K562 (cell line): ENCODE measurements around the gene VWC2L. TPM values are rescaled to one million over a fixed set of nuclear protein-coding genes. Genes with fewer than 3 reads are reported as not detected.

Source experiments
- ATAC-seq: fragments of 200-7000 bp; cut with Tn5 transposase; 3 replicates; pipeline ENCODE4 v1.9.1; 2020; ENCODE audit warnings: moderate library complexity
- BruUV-seq: library from RNA; stranded (reverse); fragments of 400-500 nt; replicated peaks from 2 replicates; lab custom pipeline; 2021; lab: Mats Ljungman, UMichigan
- CTCF ChIA-PET: fragments of 300-600 bp; formaldehyde crosslinking; extraction: SDS; loops from one replicate; lab custom pipeline; 2021; ENCODE audit warnings: low intra/inter-chr PET ratio; lab: Yijun Ruan, JAX
- POLR2A ChIA-PET: fragments of 300-600, 350-650 bp; sonication (Branson Sonifier 250); formaldehyde crosslinking; extraction: SDS; loops from one replicate; lab custom pipeline; 2021; ENCODE audit warnings: antibody characterized with exemption, inconsistent platforms; lab: Yijun Ruan, JAX
- DNase-seq, 4 experiments: peaks; one replicate each; pipeline versions ENCODE4 v3.0.0 to v3.0.0-alpha.2; 2011 to 2018; ENCODE audit warnings: low spot score in 3 of 4, mixed read lengths in 3 of 4; ENCODE audit errors: extremely low read depth in 1 of 4
- FAIRE-seq: peaks from 2 replicates; lab custom pipeline; 2011; peaks lifted over from hg19 to GRCh38; lab: Jason Lieb, UNC
- H2AFZ ChIP-seq: 2 replicates; pipeline ENCODE4 v1.6.0; 2011; ENCODE audit warnings: low read depth, low read length, control low read depth, inconsistent platforms
- H3K27ac ChIP-seq: fragments of 200-600 bp; 3 replicates; pipeline ENCODE4 v1.8.0; 2011; ENCODE audit warnings: low read depth, mild to moderate bottlenecking, control low read depth, inconsistent platforms, low read length, moderate library complexity, mixed read lengths; ENCODE audit errors: extremely low read depth
- H3K27me3 ChIP-seq, 2 experiments: fragments of 300-600 bp in 1 of 2; 2 replicates in 1 of 2; 3 replicates in 1 of 2; pipeline versions ENCODE4 v1.6.0 to v1.8.0; 2011; ENCODE audit warnings: inconsistent platforms in 2 of 2, low read length in 2 of 2, mild to moderate bottlenecking in 1 of 2, mixed read lengths in 1 of 2, moderate library complexity in 1 of 2; ENCODE audit not compliant: control insufficient read depth in 2 of 2, insufficient read depth in 2 of 2
- H3K36me3 ChIP-seq: fragments of 300-600 bp; 3 replicates; pipeline ENCODE4 v1.8.0; 2011; ENCODE audit warnings: mild to moderate bottlenecking, low read length, inconsistent platforms; ENCODE audit not compliant: control insufficient read depth, insufficient read depth
- H3K4me1 ChIP-seq, 2 experiments: fragments of 200-600 bp in 1 of 2; replicated peaks in 1 of 2; 2 replicates in 1 of 2; 3 replicates in 1 of 2; pipeline versions ENCODE4 v1.5.1 to v1.8.0; 2011; ENCODE audit warnings: inconsistent platforms in 2 of 2, low read length in 2 of 2, mild to moderate bottlenecking in 1 of 2, mixed read lengths in 1 of 2, moderate library complexity in 1 of 2; ENCODE audit not compliant: control insufficient read depth in 2 of 2, insufficient read depth in 2 of 2
- H3K4me2 ChIP-seq: 2 replicates; pipeline ENCODE4 v1.6.1; 2011; ENCODE audit warnings: low read length, control low read depth, inconsistent platforms, mixed read lengths; ENCODE audit not compliant: insufficient read depth
- H3K4me3 ChIP-seq: fragments of 200-600 bp; sonication (generic), shearing (Covaris generic); 2 replicates; pipeline ENCODE4 v1.5.1; 2016; ENCODE audit warnings: control low read depth, inconsistent platforms
- H3K79me2 ChIP-seq: fragments of 200-600 bp; 3 replicates; pipeline ENCODE4 v1.8.0; 2011; ENCODE audit warnings: low read length, inconsistent platforms; ENCODE audit not compliant: control insufficient read depth, insufficient read depth
- H3K9ac ChIP-seq, 2 experiments: 2 replicates each; pipeline versions ENCODE4 v1.6.0 to v1.6.1; 2011; ENCODE audit warnings: low read depth in 2 of 2, low read length in 2 of 2, control low read depth in 1 of 2, inconsistent platforms in 1 of 2, mild to moderate bottlenecking in 1 of 2, mixed read lengths in 1 of 2; ENCODE audit not compliant: insufficient read depth in 1 of 2
- H3K9me1 ChIP-seq: one replicate; pipeline ENCODE4 v1.6.0; 2011; ENCODE audit warnings: inconsistent platforms, mild to moderate bottlenecking, low read length, moderate library complexity; ENCODE audit not compliant: control insufficient read depth, insufficient read depth
- H3K9me3 ChIP-seq: replicated peaks from 2 replicates; pipeline ENCODE4 v1.5.1; 2011; ENCODE audit warnings: low read depth, low read length, inconsistent platforms; ENCODE audit not compliant: control insufficient read depth, insufficient read depth
- H4K20me1 ChIP-seq: replicated peaks from 2 replicates; pipeline ENCODE4 v1.6.1; 2011; ENCODE audit warnings: low read length, inconsistent platforms, mixed read lengths; ENCODE audit not compliant: control insufficient read depth, insufficient read depth
- BCOR ChIP-seq: fragments of 450-650 bp; IDR thresholded peaks from 2 replicates; pipeline ENCODE4 v1.6.1; 2016
- CEBPB ChIP-seq: fragments of 450-650 bp; IDR thresholded peaks from 2 replicates; pipeline ENCODE4 v1.6.1; 2016; ENCODE audit warnings: missing genetic modification characterization, missing compliant biosample characterization
- CHD4 ChIP-seq: fragments of 200-600 bp; sonication (generic); IDR thresholded peaks from 3 replicates; pipeline ENCODE4 v1.6.1; 2012; ENCODE audit warnings: low read depth, mild to moderate bottlenecking, mixed read lengths, low read length, inconsistent platforms; ENCODE audit not compliant: insufficient read depth, insufficient replicate concordance, poor library complexity, severe bottlenecking
- DMBX1 ChIP-seq: fragments of 250-450 bp; sonication (Bioruptor Pico); IDR thresholded peaks from 2 replicates; pipeline ENCODE4 v1.8.0; 2022; ENCODE audit warnings: inconsistent platforms, mild to moderate bottlenecking, moderate library complexity, borderline replicate concordance
- EHMT2 ChIP-seq: fragments of 450-650 bp; IDR thresholded peaks from 2 replicates; pipeline ENCODE4 v1.6.1; 2018; ENCODE audit warnings: antibody characterized with exemption
- MLX ChIP-seq, 2 experiments: fragments of 450-650 bp in 1 of 2; sonication (generic) in 1 of 2; formaldehyde crosslinking; conservative IDR thresholded peaks; 2 replicates each; pipeline versions ENCODE4 v1.4.0 to v1.8.1; 2020 to 2022; ENCODE audit warnings: mild to moderate bottlenecking in 1 of 2, missing genetic modification reagents in 1 of 2
- NELFE ChIP-seq: IDR thresholded peaks from 2 replicates; pipeline ENCODE4 v1.6.1; 2011; ENCODE audit warnings: mild to moderate bottlenecking; ENCODE audit not compliant: insufficient read depth, insufficient read length
- NFYB ChIP-seq: IDR thresholded peaks from 2 replicates; pipeline ENCODE4 v1.6.1; 2011; ENCODE audit warnings: mild to moderate bottlenecking, moderate library complexity; ENCODE audit not compliant: insufficient read length; ENCODE audit errors: extremely low read depth
- PRMT5 ChIP-seq: sonication (generic); formaldehyde crosslinking; IDR thresholded peaks from 2 replicates; pipeline ENCODE4 v1.5.0; 2020; ENCODE audit warnings: missing genetic modification reagents
- TAF15 ChIP-seq: fragments of 200-400 bp; formaldehyde crosslinking; IDR thresholded peaks from 2 replicates; pipeline ENCODE4 v1.6.1; 2017; ENCODE audit warnings: mild to moderate bottlenecking, low read depth, low read length, moderate library complexity
- TRIM25 ChIP-seq: fragments of 450-650 bp; IDR thresholded peaks from 2 replicates; pipeline ENCODE4 v1.7.0; 2016; ENCODE audit warnings: borderline replicate concordance
- ZNF217 ChIP-seq: sonication (generic); formaldehyde crosslinking; IDR thresholded peaks from 2 replicates; pipeline ENCODE4 v1.8.0; 2022; ENCODE audit warnings: mild to moderate bottlenecking, missing genetic modification reagents
- WGBS: fragments of 100-300 bp; shearing (Covaris generic); methylation state at CpG from one replicate; pipeline ENCODE4 v1.1.6; 2016; ENCODE audit warnings: low coverage, mixed read lengths; ENCODE audit not compliant: insufficient coverage; ENCODE audit errors: missing lambda C conversion rate; 5-methylcytosine and 5-hydroxymethylcytosine counted together
- in situ Hi-C: fragments of 300-500 bp; cut with MboI; formaldehyde crosslinking; loops from 4 replicates; pipeline ENCODE4 v1.15.0; 2018; ENCODE audit warnings: inconsistent platforms, mixed read lengths
- intact Hi-C: fragments of 100-400 bp; cut with micrococcal nuclease; formaldehyde crosslinking; loops from 2 replicates; pipeline ENCODE4 v1.14.2; 2022
- polyA plus RNA-seq, 8 experiments: library from polyadenylated mRNA; depleted of rRNA in 4 of 8; stranded (reverse) in 5 of 8; unstranded in 3 of 8; fragments of >200 nt; fragmentation: Nextera tagmentation in 2 of 8; fragmentation: Illumina TruSeq in 1 of 8; extraction: Ambion mirVana in 2 of 8; extraction: Trizol in 1 of 8; gene quantifications; 2 replicates each; pipeline versions ENCODE4 v1.2.1 to v1.2.3, GENCODE V29; 2011 to 2014; ENCODE audit warnings: inconsistent platforms in 1 of 8, missing spikeins in 1 of 8
- total RNA-seq, 7 experiments: library from RNA; depleted of rRNA in 6 of 7; stranded (reverse); fragments of >200 nt in 6 of 7; fragmentation: Illumina TruSeq in 2 of 7; extraction: Trizol in 2 of 7; gene quantifications; 2 replicates each; pipeline versions ENCODE4 v1.2.1 to v1.2.3, GENCODE V29; 2011 to 2021; ENCODE audit warnings: low replicate concordance in 1 of 7
- TF ChIP-seq, protein P1 (sequence below): fragments of 250-450 bp; sonication (Bioruptor Pico); IDR thresholded peaks from 2 replicates; pipeline ENCODE4 v1.5.0; 2022; ENCODE audit warnings: mild to moderate bottlenecking

VWC2L gene
- total and polyA plus RNA-seq, 9 of the 15 experiments (the other 6 are each of a cell fraction or from before 2014, with no cell fraction given) = not detected

DNA sequence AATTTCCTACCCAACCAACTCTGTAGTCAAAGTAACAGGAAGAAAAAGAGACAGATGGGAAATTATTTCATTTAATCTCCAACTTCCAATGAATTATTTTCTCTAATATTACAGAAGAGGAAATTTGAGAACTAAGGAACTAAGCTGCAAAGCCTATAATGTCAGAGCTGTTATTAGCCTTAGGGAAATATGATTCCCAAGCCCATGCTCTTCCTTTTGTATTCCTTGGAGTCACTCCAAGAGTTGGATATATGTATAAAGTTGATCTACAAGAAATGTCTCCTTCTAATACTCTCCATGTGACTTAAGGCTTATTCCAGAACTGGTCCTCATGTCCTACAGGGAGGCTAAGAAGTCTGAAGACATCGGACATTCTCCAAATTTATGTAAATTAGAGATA lies 31.6 kb upstream of the VWC2L start (continued):
- TF ChIP-seq TAF15 = no peak

- FAIRE-seq (no peak), ATAC-seq (no peak), DNase-seq (no peak)
- H3K9ac ChIP-seq = no peak overlapping the region
- no peak overlapping the region for H3K4me3 ChIP-seq
- H3K9me1 ChIP-seq = no peaks in the 10 kb centered on the region
- no peaks in the 10 kb centered on the region for H3K9me3 ChIP-seq
- H3K27ac ChIP-seq = no peak overlapping the region
- no peaks in the 10 kb centered on the region for H3K79me2 ChIP-seq
- ChIA-PET CTCF (no interaction called here), POLR2A (no interaction called here)
- in situ Hi-C loops (no loop called here), intact Hi-C loops (no loop called here)
- no TSS peak for BruUV-seq
- WGBS = 2% methylated on average over 5 of the region's 5 CpGs
- no peaks in the 10 kb centered on the region for H3K36me3 ChIP-seq
- no peaks in the 10 kb centered on the region for H3K4me1 ChIP-seq
- no peak overlapping the region for H3K4me2 ChIP-seq
- no peaks in the 10 kb centered on the region for H4K20me1 ChIP-seq
- H3K27me3 ChIP-seq = no peaks in the 10 kb centered on the region
- no peak overlapping the region for H2AFZ ChIP-seq
- TF ChIP-seq DMBX1 (CRISPR knock-in tag) (no peak), ZNF217 (no peak), PRMT5 (CRISPR knock-in tag) (no peak), CEBPB (tag) (no peak), NFYB (no peak), NELFE (no peak), BCOR (no peak), MLX (CRISPR knock-in tag; conservative IDR thresholded peaks at IDR 0.05) (no peak), CHD4 (no peak), EHMT2 (no peak), TRIM25 (no peak)
- TF ChIP-seq, protein P1, sequence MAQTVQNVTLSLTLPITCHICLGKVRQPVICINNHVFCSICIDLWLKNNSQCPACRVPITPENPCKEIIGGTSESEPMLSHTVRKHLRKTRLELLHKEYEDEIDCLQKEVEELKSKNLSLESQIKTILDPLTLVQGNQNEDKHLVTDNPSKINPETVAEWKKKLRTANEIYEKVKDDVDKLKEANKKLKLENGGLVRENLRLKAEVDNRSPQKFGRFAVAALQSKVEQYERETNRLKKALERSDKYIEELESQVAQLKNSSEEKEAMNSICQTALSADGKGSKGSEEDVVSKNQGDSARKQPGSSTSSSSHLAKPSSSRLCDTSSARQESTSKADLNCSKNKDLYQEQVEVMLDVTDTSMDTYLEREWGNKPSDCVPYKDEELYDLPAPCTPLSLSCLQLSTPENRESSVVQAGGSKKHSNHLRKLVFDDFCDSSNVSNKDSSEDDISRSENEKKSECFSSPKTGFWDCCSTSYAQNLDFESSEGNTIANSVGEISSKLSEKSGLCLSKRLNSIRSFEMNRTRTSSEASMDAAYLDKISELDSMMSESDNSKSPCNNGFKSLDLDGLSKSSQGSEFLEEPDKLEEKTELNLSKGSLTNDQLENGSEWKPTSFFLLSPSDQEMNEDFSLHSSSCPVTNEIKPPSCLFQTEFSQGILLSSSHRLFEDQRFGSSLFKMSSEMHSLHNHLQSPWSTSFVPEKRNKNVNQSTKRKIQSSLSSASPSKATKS (CRISPR knock-in tag) = no peak
Observed at GRCh38 chr2:214380681-214381080, 30.2 kb upstream of the VWC2L start.
